Loucy (cell line): ENCODE data around the gene MGAT5.

Experiments
- CTCF ChIP-seq: fragments of 200-600 bp; sonication (generic); conservative IDR thresholded peaks from 2 replicates; pipeline ENCODE4 v1.5.1; 2014; ENCODE audit warnings: mild to moderate bottlenecking, antibody characterized with exemption, low read length
- EZH2phosphoT487 ChIP-seq: fragments of 200-600 bp; IDR thresholded peaks from 2 replicates; pipeline ENCODE4 v1.6.1; 2018; ENCODE audit warnings: antibody characterized with exemption, mild to moderate bottlenecking, moderate library complexity, borderline replicate concordance

GRCh38 chr2:134295441-134295840 is 41.6 kb downstream of the MGAT5 start:
- TF ChIP-seq CTCF (no peak), EZH2phosphoT487 (no peak)
